OCI-LY7 (cell line): ENCODE measurements around the gene DENND4A. TPM values are rescaled to one million over a fixed set of nuclear protein-coding genes. Genes with fewer than 3 reads are reported as not detected.

Experiments
- BruUV-seq: library from RNA; stranded (reverse); fragments of 400-500 nt; replicated peaks from 2 replicates; lab custom pipeline; 2021; lab: Mats Ljungman, UMichigan
- CTCF ChIA-PET: fragments of 300-600 bp; sonication (Branson Sonifier 250); formaldehyde crosslinking; loops from one replicate; lab custom pipeline; 2022; ENCODE audit warnings: antibody characterized with exemption; ENCODE audit not compliant: unreplicated experiment; lab: Charles Lee
- POLR2A ChIA-PET: fragments of 300-600 bp; sonication (Branson Sonifier 250); formaldehyde crosslinking; loops from one replicate; lab custom pipeline; 2022; ENCODE audit warnings: antibody characterized with exemption; lab: Charles Lee
- DNase-seq: peaks from one replicate; pipeline ENCODE4 v3.0.0-alpha.2; 2015; ENCODE audit warnings: low spot score
- H2AFZ ChIP-seq: fragments of 200-600 bp; sonication (generic), shearing (Covaris generic); 2 replicates; pipeline ENCODE4 v1.6.1; 2014; ENCODE audit warnings: mild to moderate bottlenecking, antibody characterized with exemption, low read length, moderate library complexity
- H3K27ac ChIP-seq: fragments of 200-600 bp; sonication (generic); 2 replicates; pipeline ENCODE4 v1.5.1; 2014; ENCODE audit warnings: mixed run types, low read depth, mild to moderate bottlenecking, moderate library complexity, low read length, inconsistent platforms; ENCODE audit not compliant: poor library complexity, severe bottlenecking
- H3K36me3 ChIP-seq: fragments of 200-600 bp; sonication (generic); 2 replicates; pipeline ENCODE4 v1.6.1; 2014; ENCODE audit warnings: mild to moderate bottlenecking, antibody characterized with exemption, low read length, moderate library complexity, mixed read lengths; ENCODE audit not compliant: insufficient read depth
- H3K4me1 ChIP-seq: fragments of 200-600 bp; sonication (generic); 2 replicates; pipeline ENCODE4 v1.5.1; 2014; ENCODE audit warnings: mild to moderate bottlenecking, low read length; ENCODE audit not compliant: insufficient read depth, poor library complexity, severe bottlenecking
- H3K4me2 ChIP-seq: fragments of 200-600 bp; sonication (generic); 2 replicates; pipeline ENCODE4 v1.6.1; 2014; ENCODE audit warnings: mild to moderate bottlenecking, low read length
- H3K4me3 ChIP-seq: fragments of 200-600 bp; sonication (generic); 2 replicates; pipeline ENCODE4 v1.5.1; 2014; ENCODE audit warnings: mild to moderate bottlenecking, low read depth, low read length; ENCODE audit not compliant: poor library complexity, severe bottlenecking
- H3K79me2 ChIP-seq: fragments of 200-600 bp; sonication (generic); 2 replicates; pipeline ENCODE4 v1.6.1; 2016; ENCODE audit warnings: low read depth, mild to moderate bottlenecking, low read length, moderate library complexity, mixed read lengths; ENCODE audit not compliant: insufficient read depth
- H3K9me2 ChIP-seq: fragments of 200-600 bp; sonication (generic); 2 replicates; pipeline ENCODE4 v1.6.1; 2016; ENCODE audit warnings: mild to moderate bottlenecking, low read length, mixed read lengths; ENCODE audit not compliant: insufficient read depth
- H3K9me3 ChIP-seq: fragments of 200-600 bp; sonication (generic); 2 replicates; pipeline ENCODE4 v1.6.1; 2014; ENCODE audit warnings: mild to moderate bottlenecking, mixed run types, low read length, mixed read lengths
- H4K20me1 ChIP-seq: fragments of 200-600 bp; sonication (generic); 2 replicates; pipeline ENCODE4 v1.6.1; 2014; ENCODE audit warnings: mild to moderate bottlenecking, antibody characterized with exemption, low read length, moderate library complexity, mixed read lengths; ENCODE audit not compliant: insufficient read depth
- EZH2phosphoT487 ChIP-seq: fragments of 200-600 bp; sonication (generic); IDR thresholded peaks from 2 replicates; pipeline ENCODE4 v1.6.1; 2018; ENCODE audit warnings: low read depth, borderline replicate concordance, mild to moderate bottlenecking, mixed run types, antibody characterized with exemption, low read length, moderate library complexity, mixed read lengths
- intact Hi-C: fragments of 100-400 bp; cut with micrococcal nuclease; formaldehyde crosslinking; loops from one replicate; pipeline ENCODE4 v1.10.0; 2022; ENCODE audit not compliant: unreplicated experiment
- total RNA-seq, 2 experiments: library from RNA; depleted of rRNA in 1 of 2; stranded (reverse); fragments of >200 nt in 1 of 2; shearing (Covaris generic) in 1 of 2; gene quantifications; 2 replicates each; pipeline ENCODE4 v1.2.3, GENCODE V29; 2014 to 2022
- TF ChIP-seq, protein P1 (sequence below): fragments of 200-600 bp; sonication (generic); conservative IDR thresholded peaks from 2 replicates; pipeline ENCODE4 v1.5.1; 2014; ENCODE audit warnings: mild to moderate bottlenecking, antibody characterized with exemption, low read length, moderate library complexity, mixed read lengths

Gene DENND4A
- total RNA-seq, 2 experiments from 2014 or later = 42.7 to 86.5 TPM

DNA sequence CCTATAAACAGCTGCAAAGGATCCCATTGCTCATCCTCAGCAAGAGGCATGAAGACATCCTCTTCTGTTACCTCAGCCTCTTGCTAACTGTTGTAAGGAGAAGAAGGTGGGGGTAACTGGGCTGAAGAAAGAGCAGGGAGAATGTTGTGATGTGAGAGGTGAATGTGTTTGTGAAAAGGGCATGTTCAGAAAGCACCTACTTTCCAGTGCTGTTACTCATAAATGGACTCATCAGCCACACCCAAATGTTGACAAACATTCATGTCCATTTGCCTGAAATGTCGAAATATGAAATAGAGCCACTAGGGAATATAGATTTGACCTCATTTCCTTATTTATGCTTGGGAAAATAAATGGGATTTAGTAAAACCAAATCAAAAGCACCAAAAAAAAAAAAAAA, 157.7 kb downstream of the DENND4A start:
- no peak for TF ChIP-seq EZH2phosphoT487
- TF ChIP-seq, protein P1, sequence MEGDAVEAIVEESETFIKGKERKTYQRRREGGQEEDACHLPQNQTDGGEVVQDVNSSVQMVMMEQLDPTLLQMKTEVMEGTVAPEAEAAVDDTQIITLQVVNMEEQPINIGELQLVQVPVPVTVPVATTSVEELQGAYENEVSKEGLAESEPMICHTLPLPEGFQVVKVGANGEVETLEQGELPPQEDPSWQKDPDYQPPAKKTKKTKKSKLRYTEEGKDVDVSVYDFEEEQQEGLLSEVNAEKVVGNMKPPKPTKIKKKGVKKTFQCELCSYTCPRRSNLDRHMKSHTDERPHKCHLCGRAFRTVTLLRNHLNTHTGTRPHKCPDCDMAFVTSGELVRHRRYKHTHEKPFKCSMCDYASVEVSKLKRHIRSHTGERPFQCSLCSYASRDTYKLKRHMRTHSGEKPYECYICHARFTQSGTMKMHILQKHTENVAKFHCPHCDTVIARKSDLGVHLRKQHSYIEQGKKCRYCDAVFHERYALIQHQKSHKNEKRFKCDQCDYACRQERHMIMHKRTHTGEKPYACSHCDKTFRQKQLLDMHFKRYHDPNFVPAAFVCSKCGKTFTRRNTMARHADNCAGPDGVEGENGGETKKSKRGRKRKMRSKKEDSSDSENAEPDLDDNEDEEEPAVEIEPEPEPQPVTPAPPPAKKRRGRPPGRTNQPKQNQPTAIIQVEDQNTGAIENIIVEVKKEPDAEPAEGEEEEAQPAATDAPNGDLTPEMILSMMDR = no peak
- Histone ChIP-seq H4K20me1 (no peaks in the 10 kb centered on the region), H3K36me3 (no peaks in the 10 kb centered on the region), H3K4me1 (peaks cover 25% of the 10 kb centered on the region), H2AFZ (no peak overlapping the region), H3K9me2 (no peaks in the 10 kb centered on the region), H3K79me2 (no peaks in the 10 kb centered on the region), H3K9me3 (no peaks in the 10 kb centered on the region), H3K4me3 (no peak overlapping the region), H3K27ac (no peak overlapping the region), H3K4me2 (no peak overlapping the region)
- no peak for DNase-seq
- BruUV-seq = no TSS peak
- ChIA-PET CTCF (no interaction called here), POLR2A (no interaction called here)
- intact Hi-C loops = no loop called here

DNA sequence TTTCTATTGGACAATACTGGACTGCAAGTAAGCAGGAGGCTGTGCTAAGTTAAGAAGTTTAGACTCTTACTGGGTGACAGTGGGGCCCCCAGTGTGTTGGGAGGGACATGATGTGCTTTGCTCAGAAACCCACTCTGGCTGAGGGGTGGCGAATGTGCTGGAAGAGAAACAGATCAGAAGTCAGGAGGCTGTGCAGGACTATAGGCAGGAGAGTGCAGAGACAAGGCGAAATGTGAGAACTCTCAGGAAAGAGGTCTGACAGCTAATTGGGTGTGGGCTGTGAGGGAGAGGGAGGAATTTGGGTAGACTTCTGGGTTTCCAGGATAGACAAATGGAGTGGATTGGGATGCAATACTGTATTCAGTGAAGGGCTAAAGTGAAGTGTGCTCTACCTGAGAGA, 158.3 kb downstream of the DENND4A start:
- TF ChIP-seq EZH2phosphoT487 = no peak
- TF ChIP-seq, protein P1 = no peak
- Histone ChIP-seq H3K36me3 (no peaks in the 10 kb centered on the region), H3K9me3 (no peaks in the 10 kb centered on the region), H3K27ac (no peak overlapping the region), H3K4me1 (peaks cover 19% of the 10 kb centered on the region), H2AFZ (no peak overlapping the region), H3K79me2 (no peaks in the 10 kb centered on the region), H3K4me2 (no peak overlapping the region), H3K9me2 (no peaks in the 10 kb centered on the region), H4K20me1 (no peaks in the 10 kb centered on the region), H3K4me3 (no peak overlapping the region)
- DNase-seq = no peak
- ChIA-PET POLR2A (interaction anchor here (1.2 kb wide), 1 partner anchor 235 kb away, joined by 4 read pairs; the partner anchor contains the start of gene RAB11A), CTCF (no interaction called here)
- intact Hi-C loops = no loop called here
- BruUV-seq = no TSS peak

DNA sequence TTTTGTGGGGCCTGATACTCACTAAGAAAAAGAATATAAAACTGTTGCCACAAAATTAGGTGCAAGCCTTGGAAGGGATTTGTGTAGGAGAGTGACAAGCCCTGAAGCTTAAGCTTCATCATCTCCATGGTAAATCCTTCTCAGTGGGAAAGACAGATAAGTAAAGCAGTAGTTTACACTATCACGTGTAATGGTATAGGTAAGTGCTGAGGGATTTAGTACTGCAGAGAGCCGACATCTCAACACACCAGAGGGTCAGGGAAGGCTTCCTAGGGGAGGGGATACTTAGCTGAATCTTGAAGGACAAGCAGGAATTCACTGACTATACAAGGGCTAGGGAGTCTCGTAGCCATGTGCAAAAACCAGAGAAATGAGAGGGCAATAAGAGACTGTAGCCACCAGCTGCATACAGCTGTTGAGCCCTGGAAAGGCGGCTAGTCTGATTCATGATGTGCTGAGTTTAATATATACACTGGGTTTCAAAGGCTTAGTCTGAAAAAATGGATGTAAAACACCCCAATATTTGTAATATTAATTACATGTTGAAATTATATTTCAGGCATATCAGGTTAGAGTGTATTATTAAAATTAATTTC, 159.2 kb downstream of the DENND4A start:
- no peak for DNase-seq
- no TSS peak for BruUV-seq
- Histone ChIP-seq H3K4me3 (no peak overlapping the region), H3K79me2 (no peaks in the 10 kb centered on the region), H3K27ac (no peak overlapping the region), H2AFZ (no peak overlapping the region), H3K9me2 (no peaks in the 10 kb centered on the region), H3K4me2 (no peak overlapping the region), H3K9me3 (no peaks in the 10 kb centered on the region), H3K4me1 (peaks cover 12% of the 10 kb centered on the region), H4K20me1 (no peaks in the 10 kb centered on the region), H3K36me3 (no peaks in the 10 kb centered on the region)
- ChIA-PET CTCF (interaction anchor here (0.7 kb wide), 1 partner anchor 22 kb away, joined by 4 read pairs; the partner anchor contains the start of gene INTS14), POLR2A (interaction anchor here (0.7 to 1.2 kb wide), 2 partner anchors 236 to 483 kb away, joined by 4 read pairs; partner anchors contain the start of gene RAB11A)
- intact Hi-C loops = no loop called here
- no peak for TF ChIP-seq EZH2phosphoT487
- TF ChIP-seq, protein P1 = no peak
